Pulmonary artery endothelial cell (primary cell): ENCODE results near the gene SRPRB. TPM values are rescaled to one million over a fixed set of nuclear protein-coding genes. Genes with fewer than 3 reads are reported as not detected.

ENCODE experiments used
- DNase-seq: peaks from one replicate; pipeline ENCODE4 v3.0.0-alpha.2; 2011; ENCODE audit warnings: low read depth, low spot score
- total RNA-seq: library from RNA; depleted of rRNA; stranded (reverse); fragments of >200 nt; gene quantifications from 2 replicates; pipeline ENCODE4 v1.2.3, GENCODE V29; 2014

The SRPRB gene
- total RNA-seq, 1 donor from 2014 or later = 70.0 TPM

GRCh38 chr3:133865136-133865855 lies 59.7 kb downstream of the SRPRB start:
- no peak for DNase-seq

DNA sequence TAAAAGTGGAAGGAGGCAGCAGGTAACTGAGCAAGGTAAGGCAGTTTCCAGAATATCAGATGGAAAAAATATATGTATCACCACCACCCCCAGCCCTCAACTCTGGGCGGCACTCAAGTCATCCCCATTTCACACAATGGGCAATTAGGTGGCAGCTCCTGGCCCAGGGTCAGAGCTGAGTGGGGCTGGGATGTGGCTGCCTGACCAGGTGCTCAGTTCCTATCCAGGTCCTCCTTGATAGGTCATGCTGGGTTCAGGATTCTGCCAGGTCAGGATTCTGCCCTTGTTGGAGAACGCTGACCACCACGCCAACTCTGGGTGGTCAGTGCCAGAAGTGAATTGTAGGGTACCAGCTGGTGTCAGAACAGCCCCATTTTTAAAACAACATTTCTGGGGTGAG lies 60.5 kb downstream of the SRPRB start:
- DNase-seq = no peak

DNA sequence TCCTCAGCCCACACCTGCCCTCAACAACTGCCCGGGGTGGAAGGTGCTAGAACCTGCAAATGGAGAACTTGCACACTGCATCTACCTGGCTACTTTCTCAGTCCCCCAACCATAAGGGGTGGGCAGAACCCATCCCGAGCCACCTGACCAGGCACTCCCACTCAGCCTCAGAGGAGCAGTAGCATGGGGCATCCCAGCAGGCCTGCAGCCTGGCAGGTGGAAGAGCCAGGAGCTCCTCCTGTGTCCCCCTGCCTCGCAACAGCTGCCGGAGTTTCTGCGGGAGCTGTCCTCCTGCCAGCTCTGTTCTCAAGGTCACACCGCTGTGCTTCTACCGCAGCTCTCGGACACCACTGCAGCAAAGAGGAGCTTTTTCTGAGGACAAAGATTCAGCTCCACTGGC lies 62.6 kb downstream of the SRPRB start:
- DNase-seq = no peak

DNA sequence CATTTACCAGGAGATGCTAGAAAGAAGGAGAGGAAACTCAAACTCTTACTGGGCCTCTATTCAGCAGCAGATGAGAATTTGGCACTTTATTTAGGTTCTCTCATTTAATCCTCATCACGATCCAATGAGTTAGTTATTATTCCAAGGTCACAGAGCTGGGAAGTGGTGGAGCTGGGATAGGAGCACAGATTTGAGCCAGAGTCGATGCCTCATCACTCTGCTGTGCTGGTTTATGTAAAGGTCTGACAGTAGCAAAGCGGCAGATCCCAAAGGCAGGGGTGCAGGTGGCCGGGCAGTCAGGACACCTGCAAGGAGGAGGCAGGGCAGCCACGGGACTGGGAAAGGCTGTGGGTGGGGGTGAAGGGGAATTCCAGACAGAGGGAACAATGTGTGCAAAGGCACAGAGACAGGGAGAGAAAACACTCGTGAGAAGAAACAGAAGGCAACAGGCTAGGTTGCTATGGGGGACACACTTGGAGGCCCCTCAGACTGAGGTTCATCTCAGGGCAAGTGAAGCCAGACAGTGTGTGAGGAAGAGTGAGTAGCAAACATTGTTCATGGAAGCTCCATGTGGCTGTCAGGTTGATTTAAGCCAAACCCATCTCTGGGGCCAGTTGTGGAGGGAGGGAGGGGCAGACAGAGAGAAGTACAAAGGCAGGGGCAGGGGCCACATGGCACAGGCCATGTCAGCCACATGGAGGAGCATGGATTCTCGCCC lies 63.3 kb downstream of the SRPRB start:
- DNase-seq = no peak

DNA sequence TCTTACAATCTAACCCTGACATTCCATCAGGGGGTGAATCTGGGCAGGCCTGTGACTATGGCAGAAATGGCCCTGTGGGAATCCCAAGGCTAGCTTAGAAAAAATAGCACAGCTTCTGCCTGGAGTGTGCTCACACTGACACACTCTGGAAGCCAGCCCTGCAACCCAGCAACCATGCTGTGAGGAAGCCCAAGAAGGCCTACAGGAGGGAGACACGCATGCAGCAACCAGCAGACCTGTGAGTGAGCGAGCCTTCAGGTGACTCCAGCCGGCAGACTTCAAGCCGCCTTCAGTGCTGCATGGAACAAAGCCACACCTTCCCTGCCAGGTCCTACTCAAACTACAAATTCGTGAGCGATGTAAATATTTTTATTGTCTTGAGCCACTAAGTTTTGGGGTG lies 64.0 kb downstream of the SRPRB start:
- no peak for DNase-seq

- DNase-seq = no peak
These were observed 65.2 kb downstream of the SRPRB start for GRCh38 chr3:133870822-133871221.

Other genes starting within 250 kb of the SRPRB start
- 271 and 343 TPM in 2 replicates for gene CDV3, start 232.1 kb upstream of the SRPRB start, total RNA-seq
- gene TOPBP1, start 143.9 kb upstream of the SRPRB start, total RNA-seq = 31.7 and 43.4 TPM in 2 replicates
- 0.07 and 0.18 TPM in 2 replicates for gene TF, start 59.4 kb upstream of the SRPRB start, total RNA-seq
- 0.99 and 1.2 TPM in 2 replicates for gene RAB6B, start 90.1 kb downstream of the SRPRB start, total RNA-seq
- gene SLCO2A1, start 224.1 kb downstream of the SRPRB start, total RNA-seq = 0.28 and 0.79 TPM in 2 replicates